Skeletal muscle satellite cell (primary cell): ENCODE measurements around the gene CLDN9.

ENCODE experiments used
- H3K27me3 ChIP-seq: 2 replicates; pipeline ENCODE4 v1.7.0; 2013; ENCODE audit warnings: low read length; ENCODE audit not compliant: control insufficient read depth, insufficient read depth
- H3K36me3 ChIP-seq: 2 replicates; pipeline ENCODE4 v1.7.0; 2013; ENCODE audit warnings: mild to moderate bottlenecking, control low read depth, low read length; ENCODE audit not compliant: insufficient read depth
- H3K4me1 ChIP-seq: 2 replicates; pipeline ENCODE4 v1.7.0; 2013; ENCODE audit warnings: low read length; ENCODE audit not compliant: control insufficient read depth, insufficient read depth
- H3K4me2 ChIP-seq: 2 replicates; pipeline ENCODE4 v1.7.0; 2013; ENCODE audit warnings: mild to moderate bottlenecking, low read length
- H3K4me3 ChIP-seq: 2 replicates; pipeline ENCODE4 v1.7.0; 2013; ENCODE audit warnings: low read length
- H3K9ac ChIP-seq: 2 replicates; pipeline ENCODE4 v1.7.0; 2013; ENCODE audit warnings: mild to moderate bottlenecking, low read depth, low read length, moderate library complexity
- H3K9me3 ChIP-seq: replicated peaks from 2 replicates; pipeline ENCODE4 v1.7.0; 2013; ENCODE audit warnings: mild to moderate bottlenecking, control low read depth, low read length

The CLDN9 gene

GRCh38 chr16:3013998-3014690 lies 1.4 kb downstream of the CLDN9 start:
- Histone ChIP-seq H3K27me3 (peaks cover 33% of the 10 kb centered on the region), H3K4me3 (no peak overlapping the region)

GRCh38 chr16:3014971-3015370 lies 2.2 kb downstream of the CLDN9 start:
- H3K9me3 ChIP-seq, result no peaks in the 10 kb centered on the region
- H3K36me3 ChIP-seq, result no peaks in the 10 kb centered on the region
- H3K9ac ChIP-seq, result no peak overlapping the region
- H3K4me3 ChIP-seq, result no peak overlapping the region
- H3K4me1 ChIP-seq, result peaks cover 3% of the 10 kb centered on the region
- no peak overlapping the region for H3K4me2 ChIP-seq
- H3K27me3 ChIP-seq, result peaks cover 33% of the 10 kb centered on the region

More at GRCh38 chr16:3013998-3014690, 1.4 kb downstream of the CLDN9 start:
- H3K36me3 ChIP-seq, result no peaks in the 10 kb centered on the region
- H3K9ac ChIP-seq, result no peak overlapping the region
- no peaks in the 10 kb centered on the region for H3K9me3 ChIP-seq
- no peaks in the 10 kb centered on the region for H3K4me1 ChIP-seq
- H3K4me2 ChIP-seq, result no peak overlapping the region

GRCh38 chr16:3015865-3016521 lies 3.3 kb downstream of the CLDN9 start:
- no peak overlapping the region for H3K4me2 ChIP-seq
- no peak overlapping the region for H3K4me3 ChIP-seq
- peaks cover 30% of the 10 kb centered on the region for H3K27me3 ChIP-seq
- H3K4me1 ChIP-seq, result peaks cover 3% of the 10 kb centered on the region
- no peaks in the 10 kb centered on the region for H3K9me3 ChIP-seq
- H3K36me3 ChIP-seq, result peaks cover 4% of the 10 kb centered on the region
- H3K9ac ChIP-seq, result no peak overlapping the region

GRCh38 chr16:3017344-3017743 lies 4.6 kb downstream of the CLDN9 start:
- no peaks in the 10 kb centered on the region for H3K9me3 ChIP-seq
- H3K27me3 ChIP-seq, result peaks cover 21% of the 10 kb centered on the region
- H3K4me1 ChIP-seq, result peaks cover 6% of the 10 kb centered on the region
- no peak overlapping the region for H3K4me3 ChIP-seq
- peaks cover 14% of the 10 kb centered on the region for H3K36me3 ChIP-seq
- H3K4me2 ChIP-seq, result no peak overlapping the region
- H3K9ac ChIP-seq, result no peak overlapping the region

- H3K4me2 ChIP-seq, result no peak within 1 kb of the TSS
- H3K27me3 ChIP-seq, result peaks cover 15% of the 10 kb centered on the region
- peaks cover 20% of the 10 kb centered on the region for H3K36me3 ChIP-seq
- no peak within 1 kb of the TSS for H3K4me3 ChIP-seq
- no peak within 1 kb of the TSS for H3K9ac ChIP-seq
- no peaks in the 10 kb centered on the region for H3K9me3 ChIP-seq
- peaks cover 12% of the 10 kb centered on the region for H3K4me1 ChIP-seq
Observed at GRCh38 chr16:3017794-3018506, 5.2 kb downstream of the CLDN9 start, which contains the start of gene CLDN6. CLDN6 (minus strand) TSS chr16:3018183; CDS start chr16:3016021, 2,162 bp downstream.

GRCh38 chr16:3019594-3020246 lies 7.0 kb downstream of the CLDN9 start:
- no peaks in the 10 kb centered on the region for H3K27me3 ChIP-seq
- peaks cover 21% of the 10 kb centered on the region for H3K4me1 ChIP-seq
- H3K4me3 ChIP-seq, result peak overlapping the region; percentile 97
- H3K9ac ChIP-seq, result peak overlapping the region; percentile 100
- H3K9me3 ChIP-seq, result no peaks in the 10 kb centered on the region
- peak overlapping the region; percentile 96 for H3K4me2 ChIP-seq
- H3K36me3 ChIP-seq, result peaks cover 20% of the 10 kb centered on the region

GRCh38 chr16:3020247-3020603 lies 7.5 kb downstream of the CLDN9 start, which contains the start of gene TNFRSF12A:
TNFRSF12A (plus strand) TSS chr16:3020368; CDS start chr16:3020398, 30 bp downstream.
- peak within 1 kb of the TSS; percentile 96 for H3K4me2 ChIP-seq
- H3K9ac ChIP-seq, result peak within 1 kb of the TSS; percentile 100
- H3K27me3 ChIP-seq, result no peaks in the 10 kb centered on the region
- H3K9me3 ChIP-seq, result no peaks in the 10 kb centered on the region
- H3K4me1 ChIP-seq, result peaks cover 21% of the 10 kb centered on the region
- H3K4me3 ChIP-seq, result peak within 1 kb of the TSS; percentile 97
- H3K36me3 ChIP-seq, result peaks cover 20% of the 10 kb centered on the region

- peak overlapping the region; percentile 97 for H3K4me3 ChIP-seq
- peaks cover 20% of the 10 kb centered on the region for H3K36me3 ChIP-seq
- peak overlapping the region; percentile 100 for H3K9ac ChIP-seq
- H3K4me1 ChIP-seq, result peaks cover 21% of the 10 kb centered on the region
- H3K9me3 ChIP-seq, result no peaks in the 10 kb centered on the region
- no peaks in the 10 kb centered on the region for H3K27me3 ChIP-seq
- H3K4me2 ChIP-seq, result peak overlapping the region; percentile 96
Observed at GRCh38 chr16:3020604-3021448, 8.1 kb downstream of the CLDN9 start.

- H3K9ac ChIP-seq, result peak overlapping the region; percentile 100
- H3K4me1 ChIP-seq, result peaks cover 21% of the 10 kb centered on the region
Observed at GRCh38 chr16:3021449-3022207, 8.9 kb downstream of the CLDN9 start.

GRCh38 chr16:3022208-3022683 lies 9.5 kb downstream of the CLDN9 start:
- Histone ChIP-seq H3K9me3 (no peaks in the 10 kb centered on the region), H3K9ac (peak overlapping the region; percentile 100), H3K36me3 (peaks cover 29% of the 10 kb centered on the region), H3K4me2 (peak overlapping the region; percentile 96), H3K4me3 (peak overlapping the region; percentile 97), H3K4me1 (peaks cover 21% of the 10 kb centered on the region), H3K27me3 (no peaks in the 10 kb centered on the region)

More at GRCh38 chr16:3021449-3022207, 8.9 kb downstream of the CLDN9 start:
- H3K4me2 ChIP-seq, result peak overlapping the region; percentile 96
- no peaks in the 10 kb centered on the region for H3K27me3 ChIP-seq
- peaks cover 26% of the 10 kb centered on the region for H3K36me3 ChIP-seq
- no peaks in the 10 kb centered on the region for H3K9me3 ChIP-seq
- H3K4me3 ChIP-seq, result peak overlapping the region; percentile 97
